ENCODE results near the gene NSMF. TPM values are rescaled to one million over a fixed set of nuclear protein-coding genes. Genes with fewer than 3 reads are reported as not detected.
A peak's percentile ranks its signal among the peaks of the same experiment; 100 is the strongest.

NSMF gene
- total and polyA plus RNA-seq, 2 donors (not counting 1 experiment from before 2014, with no cell fraction given) = 28.7 to 59.4 TPM

GRCh38 chr9:137422604-137423513, 36.3 kb downstream of the NSMF start, which contains the start of the genes EXD3 and NOXA1:
EXD3 (minus strand) TSS chr9:137423162; CDS start chr9:137395357, 27,805 bp downstream.
NOXA1 (plus strand) TSS chr9:137423393; CDS start chr9:137423530, 137 bp downstream.
- Histone ChIP-seq H3K79me2 (ENCODE audit: control insufficient read depth, insufficient read depth, low read length) (peaks cover 8% of the 10 kb centered on the region), H3K27ac (ENCODE audit: low read length in 2 of 2) (peak within 1 kb of the TSS in 1 of 2 donors; percentile 58), H3K4me1 (ENCODE audit: control insufficient read depth in 2 of 2, insufficient read depth in 2 of 2, low read length in 2 of 2) (peaks cover 12 to 19% of the 10 kb centered on the region in 2 donors), H3K9ac (ENCODE audit: low read length) (peak within 1 kb of the TSS; percentile 74), H3K9me3 (ENCODE audit: control extremely low read depth in 1 of 3, control insufficient read depth in 2 of 3, insufficient read depth in 1 of 3, low read length in 2 of 3) (no peaks in the 10 kb centered on the region), H3K27me3 (replicated peaks in 1 of 4; ENCODE audit: control extremely low read depth in 1 of 4, control insufficient read depth in 3 of 4, insufficient read depth in 4 of 4, low read length in 3 of 4) (no peaks in the 10 kb centered on the region), H3K4me2 (replicated peaks; ENCODE audit: low read depth, low read length, poor library complexity, severe bottlenecking) (peak within 1 kb of the TSS; percentile 87), H2AFZ (ENCODE audit: insufficient read depth, low read depth, low read length, poor library complexity, severe bottlenecking) (peak within 1 kb of the TSS; percentile 85), H4K20me1 (ENCODE audit: control insufficient read depth, insufficient read depth, low read length, poor library complexity, severe bottlenecking) (peaks cover under 1% of the 10 kb centered on the region), H3K4me3 (ENCODE audit: control extremely low read depth in 1 of 5, extremely low read depth in 1 of 5, insufficient read depth in 1 of 5, low read depth in 2 of 5, low read length in 4 of 5) (peak within 1 kb of the TSS; percentile 36 to 70 (median 65)), H3K36me3 (replicated peaks in 1 of 2; ENCODE audit: control extremely low read depth in 1 of 2, control insufficient read depth in 1 of 2, extremely low read depth in 1 of 2, insufficient read depth in 2 of 2, low read length in 1 of 2) (no peaks in the 10 kb centered on the region)
- under 1% methylated on average over 113 of the region's 113 CpGs for WGBS (ENCODE audit: insufficient coverage)
- Mint-ChIP-seq H3K4me3 (peak within 1 kb of the TSS; percentile 86), H3K27ac (peak within 1 kb of the TSS; percentile 59), H3K4me1 (peaks cover 11% of the 10 kb centered on the region), H3K9me3 (ENCODE audit: insufficient read depth) (no peaks in the 10 kb centered on the region), H3K27me3 (no peaks in the 10 kb centered on the region)
- ChIA-PET CTCF (interaction anchor here (0.6 to 3.4 kb wide), 13 partner anchors 10 to 1081 kb away, joined by 3 to 23 read pairs (median 4); partner anchors contain the start of genes NRARP and NSMF), POLR2A (interaction anchor here (0.6 to 3.1 kb wide), 10 partner anchors 19 to 580 kb away, joined by 3 to 13 read pairs (median 5); partner anchors contain the start of genes ENTPD8, MRPL41, NELFB and NRARP)
- intact Hi-C loops (cut with micrococcal nuclease) = loop anchor here (1.0 to 5.0 kb wide), 7 partner anchors 18 to 127 kb away; partner anchors contain the start of genes ENTPD8, NRARP, NSMF and PNPLA7
- DNase-seq = peak; percentile 96
- TF ChIP-seq EZH2 (IDR thresholded peaks at IDR 0.05; ENCODE audit: borderline replicate concordance, insufficient read depth, low read depth, low read length, poor library complexity, severe bottlenecking) (no peak), CTCF (IDR thresholded peaks at IDR 0.05) (peak; percentile 69)
- peak; percentile 94 for ATAC-seq (ENCODE audit: low read depth)

Data from B cell (primary cell).